Chondrocyte (in vitro differentiated cells): ENCODE data around the gene LRR1. TPM values are rescaled to one million over a fixed set of nuclear protein-coding genes. Genes with fewer than 3 reads are reported as not detected.

ENCODE experiments used
- DNase-seq: peaks from one replicate; pipeline ENCODE4 v3.0.0; 2021; ENCODE audit warnings: mixed read lengths, low spot score
- H3K27ac Mint-ChIP-seq: one replicate; pipeline ENCODE4 v1.8.0; 2021; ENCODE audit warnings: mild to moderate bottlenecking, moderate library complexity, mixed read lengths; ENCODE audit not compliant: unreplicated experiment
- H3K27me3 Mint-ChIP-seq: 2 replicates; pipeline ENCODE4 v1.8.0; 2021; ENCODE audit warnings: low read depth, mixed read lengths
- H3K36me3 Mint-ChIP-seq: 2 replicates; pipeline ENCODE4 v1.8.0; 2021; ENCODE audit warnings: low read depth, mixed read lengths
- H3K4me1 Mint-ChIP-seq: 2 replicates; pipeline ENCODE4 v1.8.0; 2021; ENCODE audit warnings: low read depth, mild to moderate bottlenecking, mixed read lengths
- H3K4me3 Mint-ChIP-seq: one replicate; pipeline ENCODE4 v1.8.0; 2021; ENCODE audit warnings: mild to moderate bottlenecking, moderate library complexity, mixed read lengths; ENCODE audit not compliant: unreplicated experiment
- H3K9me3 Mint-ChIP-seq: 2 replicates; pipeline ENCODE4 v1.8.0; 2021; ENCODE audit warnings: low read depth, mixed read lengths
- CTCF ChIP-seq: fragments of 200-600 bp; sonication (generic); IDR thresholded peaks from 2 replicates; pipeline ENCODE4 v1.5.0; 2021; ENCODE audit warnings: antibody characterized with exemption, mild to moderate bottlenecking, moderate library complexity
- total RNA-seq: library from RNA; stranded (reverse); gene quantifications from 3 replicates; pipeline ENCODE4 v1.2.1, GENCODE V29; 2021

Gene LRR1
- total RNA-seq, 1 donor from 2014 or later: 11.6 TPM

- Mint-ChIP-seq H3K4me3 (no peak overlapping the region), H3K4me1 (peaks cover 23% of the 10 kb centered on the region), H3K27me3 (no peaks in the 10 kb centered on the region), H3K36me3 (no peaks in the 10 kb centered on the region), H3K27ac (no peak overlapping the region), H3K9me3 (no peaks in the 10 kb centered on the region)
- DNase-seq: no peak
- TF ChIP-seq CTCF: no peak
Measured at GRCh38 chr14:49589387-49589786, 9.4 kb upstream of the LRR1 start.

- Mint-ChIP-seq H3K27ac (no peak overlapping the region), H3K36me3 (no peaks in the 10 kb centered on the region), H3K27me3 (no peaks in the 10 kb centered on the region), H3K4me3 (no peak overlapping the region), H3K4me1 (peaks cover 16% of the 10 kb centered on the region), H3K9me3 (no peaks in the 10 kb centered on the region)
- TF ChIP-seq CTCF: no peak
- DNase-seq: no peak
Measured at GRCh38 chr14:49593016-49593415, 5.7 kb upstream of the LRR1 start.

- H3K27me3 Mint-ChIP-seq: no peaks in the 10 kb centered on the region
- TF ChIP-seq CTCF: no peak
- no peaks in the 10 kb centered on the region for H3K9me3 Mint-ChIP-seq
- H3K27ac Mint-ChIP-seq: no peak overlapping the region
- peaks cover 20% of the 10 kb centered on the region for H3K4me1 Mint-ChIP-seq
- H3K36me3 Mint-ChIP-seq: no peaks in the 10 kb centered on the region
- no peak overlapping the region for H3K4me3 Mint-ChIP-seq
- no peak for DNase-seq
Measured at GRCh38 chr14:49594347-49595091, 4.2 kb upstream of the LRR1 start.

- Mint-ChIP-seq H3K27ac (peak overlapping the region; percentile 97), H3K9me3 (no peaks in the 10 kb centered on the region), H3K36me3 (no peaks in the 10 kb centered on the region), H3K27me3 (no peaks in the 10 kb centered on the region), H3K4me3 (peak overlapping the region; percentile 98), H3K4me1 (peaks cover 28% of the 10 kb centered on the region)
- TF ChIP-seq CTCF: no peak
- DNase-seq: no peak
Measured at GRCh38 chr14:49598189-49598484, 603 bp upstream of the LRR1 start.

GRCh38 chr14:49607583-49607982 is 8.8 kb downstream of the LRR1 start:
- Mint-ChIP-seq H3K36me3 (peaks cover 4% of the 10 kb centered on the region), H3K9me3 (no peaks in the 10 kb centered on the region), H3K4me1 (peaks cover 8% of the 10 kb centered on the region), H3K4me3 (no peak overlapping the region), H3K27me3 (no peaks in the 10 kb centered on the region), H3K27ac (no peak overlapping the region)
- no peak for DNase-seq
- no peak for TF ChIP-seq CTCF
